Endothelial cell of umbilical vein (primary cell): ENCODE data around the gene OSBPL8.

Source experiments
- CTCF ChIP-seq, 2 donors: IDR thresholded peaks; 1 replicate in 1 of 2; 2 replicates in 1 of 2; pipeline ENCODE4 v1.5.1; 2011; ENCODE audit warnings: low read length in 2 of 2, mild to moderate bottlenecking in 2 of 2, moderate library complexity in 2 of 2, control low read depth in 1 of 2, inconsistent platforms in 1 of 2, low read depth in 1 of 2; ENCODE audit not compliant: insufficient read depth in 1 of 2; ENCODE audit errors: extremely low read depth in 1 of 2
- FOS ChIP-seq: IDR thresholded peaks from 2 replicates; pipeline ENCODE4 v1.6.1; 2011; ENCODE audit warnings: mild to moderate bottlenecking, low read length, moderate library complexity, borderline replicate concordance; ENCODE audit not compliant: insufficient read depth

- no peak for TF ChIP-seq CTCF (IDR thresholded peaks at IDR 0.05; ENCODE audit: extremely low read depth in 1 of 2, insufficient read depth in 1 of 2, low read depth in 1 of 2, low read length in 2 of 2)
- TF ChIP-seq FOS: no peak
Observed at GRCh38 chr12:76536546-76536945, 23.0 kb downstream of the OSBPL8 start.
